Ovary (tissue), 9 donors: Measurements from ENCODE around the gene DLK1. TPM values are rescaled to one million over a fixed set of nuclear protein-coding genes. Genes with fewer than 3 reads are reported as not detected.
A peak's percentile ranks its signal among the peaks of the same experiment; 100 is the strongest.

ENCODE experiments used
- DNase-seq, 5 donors: peaks; one replicate each; pipeline ENCODE4 v3.0.0-alpha.2; 2019 to 2020
- H3K27ac ChIP-seq, 2 donors: fragments of 200-600 bp; one replicate each; pipeline versions ENCODE4 v1.5.1 to v1.8.0; 2019 to 2022
- H3K27me3 ChIP-seq: fragments of 200-600 bp; one replicate; pipeline ENCODE4 v1.8.0; 2022
- H3K36me3 ChIP-seq: fragments of 200-600 bp; sonication (generic); one replicate; pipeline ENCODE4 v1.5.1; 2019
- H3K4me1 ChIP-seq: one replicate; pipeline ENCODE4 v1.8.1; 2013; ENCODE audit warnings: mild to moderate bottlenecking, moderate library complexity; ENCODE audit not compliant: insufficient read depth
- H3K4me3 ChIP-seq: fragments of 200-600 bp; sonication (generic); one replicate; pipeline ENCODE4 v1.5.1; 2017
- H3K9me3 ChIP-seq, 2 donors: fragments of 200-600 bp in 1 of 2; sonication (generic) in 1 of 2; one replicate each; pipeline versions ENCODE4 v1.5.1 to v1.8.1; 2013 to 2019; ENCODE audit warnings: mild to moderate bottlenecking in 1 of 2, moderate library complexity in 1 of 2
- CTCF ChIP-seq, 3 donors: fragments of 450-650 bp in 2 of 3; fragments of 200-600 bp in 1 of 3; IDR thresholded peaks; one replicate each; pipeline versions ENCODE4 v1.5.1 to v1.8.0; 2016 to 2022; ENCODE audit warnings: antibody characterized with exemption in 3 of 3, mild to moderate bottlenecking in 1 of 3
- EP300 ChIP-seq: sonication (generic); formaldehyde crosslinking; IDR thresholded peaks from one replicate; pipeline ENCODE4 v1.6.1; 2017; ENCODE audit warnings: antibody characterized with exemption
- POLR2A ChIP-seq: fragments of 450-650 bp; IDR thresholded peaks from one replicate; pipeline ENCODE4 v1.6.1; 2017; ENCODE audit warnings: antibody characterized with exemption, mild to moderate bottlenecking, moderate library complexity
- WGBS, 3 donors: extraction: QIAGEN DNeasy Blood & Tissue Kit in 1 of 3; methylation state at CpG; one replicate each; pipeline versions ENCODE4 v1.1.5 to v1.1.7; 2013 to 2017; 5-methylcytosine and 5-hydroxymethylcytosine counted together
- intact Hi-C, 4 donors: fragments of 100-400 bp; cut with DNase I; formaldehyde crosslinking; loops; one replicate each; pipeline versions ENCODE4 v1.11.0 to v1.15.1; 2022 to 2023
- polyA plus RNA-seq, 2 donors: library from polyadenylated mRNA; stranded (reverse); fragments of 200-250 nt in 1 of 2; fragments of 350-450 nt in 1 of 2; fragmentation: Illumina TruSeq in 1 of 2; extraction: RNeasy Lipid Tissue Mini Kit (QIAGEN cat#74804) in 1 of 2; gene quantifications; one replicate each; pipeline ENCODE4 v1.2.3, GENCODE V29; 2013 to 2014
- total RNA-seq, 7 donors: library from RNA; depleted of rRNA in 2 of 7; stranded (reverse); fragments of >200 nt in 2 of 7; fragmentation: NEBNext Ultra II Directional in 3 of 7; extraction: Animal tissue kit (Norgen Biotek cat#: 25700) in 3 of 7; gene quantifications; one replicate each; pipeline versions ENCODE4 v1.1.0 to v1.2.4, GENCODE V29; 2016 to 2023
- donor health status: DM: no; HTN: no; CAD: no; lungs with moderate emphysema.
- donor health status: DM: no; HTN: no; CAD: no.
- donor health status: Bipolar disorder and iron deficiency.
- donor health status: DM: yes; HTN: yes; CAD: no.
- donor health status: DM: no; HTN: no; CAD: no.
- donor health status: DM: yes; HTN: yes; CAD: no.

Gene DLK1
- total and polyA plus RNA-seq, 9 donors, result 34.2 to 1,875 (median 108) TPM

GRCh38 chr14:100694579-100695422, 31.9 kb upstream of the DLK1 start:
- intact Hi-C loops, result no loop called here
- no peaks in the 10 kb centered on the region for H3K9me3 ChIP-seq
- 80 to 82% (median 82%) methylated on average over 17 of the region's 17 CpGs for WGBS, 3 donors
- no peaks in the 10 kb centered on the region for H3K36me3 ChIP-seq
- DNase-seq, result peak in 1 of 5 donors; percentile 27
- H3K4me1 ChIP-seq, result peaks cover 8% of the 10 kb centered on the region
- TF ChIP-seq CTCF (IDR thresholded peaks at IDR 0.05) (no peak), EP300 (no peak), POLR2A (no peak)
- H3K27ac ChIP-seq, result no peak overlapping the region
- no peak overlapping the region for H3K4me3 ChIP-seq
- H3K27me3 ChIP-seq, result no peaks in the 10 kb centered on the region

- H3K27me3 ChIP-seq, result no peaks in the 10 kb centered on the region
- DNase-seq, result no peak
- intact Hi-C loops, result no loop called here
- no peaks in the 10 kb centered on the region for H3K36me3 ChIP-seq
- H3K4me1 ChIP-seq, result peaks cover 8% of the 10 kb centered on the region
- no peak for TF ChIP-seq EP300
- no peak for TF ChIP-seq POLR2A
- no peak for TF ChIP-seq CTCF (IDR thresholded peaks at IDR 0.05)
- no peak overlapping the region for H3K4me3 ChIP-seq
- no peak overlapping the region for H3K27ac ChIP-seq
- WGBS, 3 donors, result 35 to 55% (median 52%) methylated on average over 13 of the region's 13 CpGs
- H3K9me3 ChIP-seq, result no peaks in the 10 kb centered on the region
These were observed 31.3 kb upstream of the DLK1 start for GRCh38 chr14:100695423-100695738.

GRCh38 chr14:100696008-100696407, 30.7 kb upstream of the DLK1 start:
- 27 to 52% (median 32%) methylated on average over 13 of the region's 13 CpGs for WGBS, 3 donors
- Histone ChIP-seq H3K4me1 (peaks cover 8% of the 10 kb centered on the region), H3K36me3 (no peaks in the 10 kb centered on the region), H3K27ac (peak overlapping the region in 1 of 2 donors; percentile 40), H3K9me3 (no peaks in the 10 kb centered on the region), H3K27me3 (no peaks in the 10 kb centered on the region), H3K4me3 (no peak overlapping the region)
- TF ChIP-seq POLR2A, result no peak
- no peak for TF ChIP-seq EP300
- no peak for TF ChIP-seq CTCF (IDR thresholded peaks at IDR 0.05)
- intact Hi-C loops, result no loop called here
- DNase-seq, result no peak

GRCh38 chr14:100696590-100696989, 30.1 kb upstream of the DLK1 start:
- no peak for TF ChIP-seq CTCF (IDR thresholded peaks at IDR 0.05)
- no peak for TF ChIP-seq EP300
- no peak for TF ChIP-seq POLR2A
- intact Hi-C loops, result no loop called here
- DNase-seq, result no peak
- H3K27ac ChIP-seq, result no peak overlapping the region
- peaks cover 8% of the 10 kb centered on the region for H3K4me1 ChIP-seq
- WGBS, 3 donors, result 70 to 74% (median 72%) methylated on average over 11 of the region's 11 CpGs
- no peaks in the 10 kb centered on the region for H3K36me3 ChIP-seq
- no peaks in the 10 kb centered on the region for H3K9me3 ChIP-seq
- no peak overlapping the region for H3K4me3 ChIP-seq
- H3K27me3 ChIP-seq, result no peaks in the 10 kb centered on the region
